NCI-H345 (cell line): ENCODE data around the gene LRMDA.
"Not testable (repeated sequence)": the region's sequence is repeated elsewhere in the genome, so short reads cannot be mapped to it uniquely, and the experiment has no call there.

Experiments used
- DNase-seq: peaks from one replicate; lab custom pipeline; 2025; lab: John Stamatoyannopoulos, UW

The LRMDA gene

GRCh38 chr10:75508239-75508813 lies 76.9 kb downstream of the LRMDA start:
- no peak for DNase-seq

GRCh38 chr10:75508814-75509306 lies 77.4 kb downstream of the LRMDA start:
- no peak for DNase-seq

- no peak for DNase-seq
Observed at GRCh38 chr10:75509706-75510105, 78.3 kb downstream of the LRMDA start.

GRCh38 chr10:75511011-75511410 lies 79.6 kb downstream of the LRMDA start:
- no peak for DNase-seq

GRCh38 chr10:75512203-75512933 lies 80.9 kb downstream of the LRMDA start:
- DNase-seq = no peak

GRCh38 chr10:75513292-75513885 lies 82.0 kb downstream of the LRMDA start:
- DNase-seq = no peak

GRCh38 chr10:75514830-75515229 lies 83.4 kb downstream of the LRMDA start:
- no peak for DNase-seq

- DNase-seq = not testable (repeated sequence)
Observed at GRCh38 chr10:75516154-75516553, 84.7 kb downstream of the LRMDA start.

- not testable (repeated sequence) for DNase-seq
Observed at GRCh38 chr10:75519213-75519612, 87.8 kb downstream of the LRMDA start.

- not testable (repeated sequence) for DNase-seq
Observed at GRCh38 chr10:75521194-75521829, 89.9 kb downstream of the LRMDA start.

- DNase-seq = no peak
Observed at GRCh38 chr10:75525067-75525466, 93.6 kb downstream of the LRMDA start.

- DNase-seq = no peak
Observed at GRCh38 chr10:75525646-75526045, 94.2 kb downstream of the LRMDA start.

GRCh38 chr10:75527542-75527941 lies 96.1 kb downstream of the LRMDA start:
- no peak for DNase-seq

GRCh38 chr10:75528392-75528791 lies 97.0 kb downstream of the LRMDA start:
- DNase-seq = no peak

- DNase-seq = no peak
Observed at GRCh38 chr10:75530299-75530698, 98.9 kb downstream of the LRMDA start.

- DNase-seq = no peak
Observed at GRCh38 chr10:75531571-75532031, 100.2 kb downstream of the LRMDA start.

- no peak for DNase-seq
Observed at GRCh38 chr10:75532253-75532924, 101.0 kb downstream of the LRMDA start.

- no peak for DNase-seq
Observed at GRCh38 chr10:75538144-75538543, 106.7 kb downstream of the LRMDA start.

- DNase-seq = no peak
Observed at GRCh38 chr10:75538765-75539164, 107.3 kb downstream of the LRMDA start.

- no peak for DNase-seq
Observed at GRCh38 chr10:75540357-75540966, 109.0 kb downstream of the LRMDA start.

- DNase-seq = no peak
Observed at GRCh38 chr10:75540981-75541380, 109.6 kb downstream of the LRMDA start.

- no peak for DNase-seq
Observed at GRCh38 chr10:75541411-75541810, 110.0 kb downstream of the LRMDA start.
